ENCODE data around the gene KCTD16. TPM values are rescaled to one million over a fixed set of nuclear protein-coding genes. Genes with fewer than 3 reads are reported as not detected.

The KCTD16 gene
- total RNA-seq, 1 donor from 2014 or later = 0.10 TPM

- no peak for DNase-seq
Measured at GRCh38 chr5:144167998-144168397, 2.7 kb upstream of the KCTD16 start.

- DNase-seq = no peak
Measured at GRCh38 chr5:144169904-144170275, 783 bp upstream of the KCTD16 start.

GRCh38 chr5:144173766-144174165 lies 3.1 kb downstream of the KCTD16 start:
- no peak for DNase-seq

GRCh38 chr5:144177548-144177947 lies 6.9 kb downstream of the KCTD16 start:
- no peak for DNase-seq

GRCh38 chr5:144179226-144179625 lies 8.6 kb downstream of the KCTD16 start:
- DNase-seq = no peak

GRCh38 chr5:144183254-144183889 lies 12.7 kb downstream of the KCTD16 start:
- DNase-seq = peak; percentile 62

GRCh38 chr5:144187699-144188294 lies 17.1 kb downstream of the KCTD16 start:
- DNase-seq = peak; percentile 68

GRCh38 chr5:144189800-144190429 lies 19.2 kb downstream of the KCTD16 start:
- DNase-seq = no peak

- DNase-seq = no peak
Measured at GRCh38 chr5:144191531-144191930, 20.9 kb downstream of the KCTD16 start.

GRCh38 chr5:144191998-144192397 lies 21.3 kb downstream of the KCTD16 start:
- DNase-seq = peak; percentile 37

GRCh38 chr5:144192661-144193060 lies 22.0 kb downstream of the KCTD16 start:
- no peak for DNase-seq

GRCh38 chr5:144194144-144194543 lies 23.5 kb downstream of the KCTD16 start:
- DNase-seq = no peak

- DNase-seq = no peak
Measured at GRCh38 chr5:144195448-144195847, 24.8 kb downstream of the KCTD16 start.

- no peak for DNase-seq
Measured at GRCh38 chr5:144196612-144197011, 25.9 kb downstream of the KCTD16 start.

- peak; percentile 17 for DNase-seq
Measured at GRCh38 chr5:144198386-144198785, 27.7 kb downstream of the KCTD16 start.

- DNase-seq = no peak
Measured at GRCh38 chr5:144201588-144201987, 30.9 kb downstream of the KCTD16 start.

- peak; percentile 11 for DNase-seq
Measured at GRCh38 chr5:144202072-144202471, 31.4 kb downstream of the KCTD16 start.

- DNase-seq = no peak
Measured at GRCh38 chr5:144202726-144203125, 32.1 kb downstream of the KCTD16 start.

GRCh38 chr5:144203750-144204596 lies 33.3 kb downstream of the KCTD16 start:
- peak; percentile 82 for DNase-seq

- DNase-seq = peak; percentile 38
Measured at GRCh38 chr5:144205141-144205551, 34.5 kb downstream of the KCTD16 start.

GRCh38 chr5:144206141-144206540 lies 35.5 kb downstream of the KCTD16 start:
- DNase-seq = no peak

- no peak for DNase-seq
Measured at GRCh38 chr5:144207875-144208444, 37.3 kb downstream of the KCTD16 start.
